ENCODE measurements around the gene FBLL1.

- TF ChIP-seq POLR2A (IDR thresholded peaks at IDR 0.05; ENCODE audit: extremely low read depth, insufficient read length) (no peak), CTCF (IDR thresholded peaks at IDR 0.05; ENCODE audit: low read depth, low read length) (no peak)
Observed at GRCh38 chr5:168481330-168481788, 47.7 kb upstream of the FBLL1 start.

Measured in NB4 (cell line).